ENCODE measurements around the gene THAP12.
"Not testable (repeated sequence)": the region's sequence is repeated elsewhere in the genome, so short reads cannot be mapped to it uniquely, and the experiment has no call there.

The THAP12 gene

GRCh38 chr11:76335842-76336241 lies 45.1 kb downstream of the THAP12 start:
- FAIRE-seq (no peak), DNase-seq (ENCODE audit: insufficient read length, low spot score) (no peak)
- no peak for TF ChIP-seq PAX5 (IDR thresholded peaks at IDR 0.05; ENCODE audit: insufficient read depth, low read length, severe bottlenecking)
- TF ChIP-seq POLR2A (IDR thresholded peaks at IDR 0.05; ENCODE audit: low read depth, low read length): no peak
- TF ChIP-seq SPI1 (IDR thresholded peaks at IDR 0.05; ENCODE audit: low read depth, low read length): no peak
- TF ChIP-seq TAF1 (IDR thresholded peaks at IDR 0.05; ENCODE audit: low read depth, low read length): no peak
- no peak for TF ChIP-seq POLR2AphosphoS5 (IDR thresholded peaks at IDR 0.05; ENCODE audit: low read depth, low read length)
- no peak for TF ChIP-seq POU2F2 (IDR thresholded peaks at IDR 0.05; ENCODE audit: low read depth, low read length)

GRCh38 chr11:76334826-76335389 lies 46.0 kb downstream of the THAP12 start:
- TF ChIP-seq POU2F2 (IDR thresholded peaks at IDR 0.05; ENCODE audit: low read depth, low read length) (no peak), POLR2A (IDR thresholded peaks at IDR 0.05; ENCODE audit: low read depth, low read length) (no peak), SPI1 (IDR thresholded peaks at IDR 0.05; ENCODE audit: low read depth, low read length) (no peak), TAF1 (IDR thresholded peaks at IDR 0.05; ENCODE audit: low read depth, low read length) (no peak), PAX5 (IDR thresholded peaks at IDR 0.05; ENCODE audit: insufficient read depth, low read length, severe bottlenecking) (no peak), POLR2AphosphoS5 (IDR thresholded peaks at IDR 0.05; ENCODE audit: low read depth, low read length) (no peak)
- FAIRE-seq (no peak), DNase-seq (ENCODE audit: insufficient read length, low spot score) (no peak)

GRCh38 chr11:76330651-76331050 lies 50.3 kb downstream of the THAP12 start:
- FAIRE-seq: no peak

GRCh38 chr11:76329983-76330382 lies 50.9 kb downstream of the THAP12 start:
- DNase-seq (ENCODE audit: insufficient read length, low spot score) (no peak), FAIRE-seq (no peak)
- TF ChIP-seq SPI1 (IDR thresholded peaks at IDR 0.05; ENCODE audit: low read depth, low read length) (no peak), POLR2AphosphoS5 (IDR thresholded peaks at IDR 0.05; ENCODE audit: low read depth, low read length) (no peak), POU2F2 (IDR thresholded peaks at IDR 0.05; ENCODE audit: low read depth, low read length) (no peak), TAF1 (IDR thresholded peaks at IDR 0.05; ENCODE audit: low read depth, low read length) (no peak), POLR2A (IDR thresholded peaks at IDR 0.05; ENCODE audit: low read depth, low read length) (no peak), PAX5 (IDR thresholded peaks at IDR 0.05; ENCODE audit: insufficient read depth, low read length, severe bottlenecking) (no peak)

More at GRCh38 chr11:76330651-76331050, 50.3 kb downstream of the THAP12 start:
- no peak for TF ChIP-seq POU2F2 (IDR thresholded peaks at IDR 0.05; ENCODE audit: low read depth, low read length)
- no peak for TF ChIP-seq PAX5 (IDR thresholded peaks at IDR 0.05; ENCODE audit: insufficient read depth, low read length, severe bottlenecking)
- no peak for TF ChIP-seq TAF1 (IDR thresholded peaks at IDR 0.05; ENCODE audit: low read depth, low read length)
- TF ChIP-seq SPI1 (IDR thresholded peaks at IDR 0.05; ENCODE audit: low read depth, low read length): no peak
- TF ChIP-seq POLR2A (IDR thresholded peaks at IDR 0.05; ENCODE audit: low read depth, low read length): no peak
- no peak for TF ChIP-seq POLR2AphosphoS5 (IDR thresholded peaks at IDR 0.05; ENCODE audit: low read depth, low read length)
- no peak for DNase-seq (ENCODE audit: insufficient read length, low spot score)

GRCh38 chr11:76329084-76329648 lies 51.8 kb downstream of the THAP12 start:
- TF ChIP-seq POLR2A (IDR thresholded peaks at IDR 0.05; ENCODE audit: low read depth, low read length) (no peak), POLR2AphosphoS5 (IDR thresholded peaks at IDR 0.05; ENCODE audit: low read depth, low read length) (no peak), TAF1 (IDR thresholded peaks at IDR 0.05; ENCODE audit: low read depth, low read length) (no peak)
- DNase-seq (ENCODE audit: insufficient read length, low spot score) (no peak), FAIRE-seq (no peak)

- TF ChIP-seq PAX5 (IDR thresholded peaks at IDR 0.05; ENCODE audit: insufficient read depth, low read length, severe bottlenecking) (no peak), POLR2A (IDR thresholded peaks at IDR 0.05; ENCODE audit: low read depth, low read length) (no peak), POU2F2 (IDR thresholded peaks at IDR 0.05; ENCODE audit: low read depth, low read length) (no peak), TAF1 (IDR thresholded peaks at IDR 0.05; ENCODE audit: low read depth, low read length) (no peak), SPI1 (IDR thresholded peaks at IDR 0.05; ENCODE audit: low read depth, low read length) (no peak), POLR2AphosphoS5 (IDR thresholded peaks at IDR 0.05; ENCODE audit: low read depth, low read length) (no peak)
- FAIRE-seq: no peak
Measured at GRCh38 chr11:76327756-76328388, 53.1 kb downstream of the THAP12 start.

GRCh38 chr11:76327202-76327601 lies 53.7 kb downstream of the THAP12 start:
- no peak for TF ChIP-seq POLR2A (IDR thresholded peaks at IDR 0.05; ENCODE audit: low read depth, low read length)
- TF ChIP-seq POLR2AphosphoS5 (IDR thresholded peaks at IDR 0.05; ENCODE audit: low read depth, low read length): no peak
- no peak for TF ChIP-seq PAX5 (IDR thresholded peaks at IDR 0.05; ENCODE audit: insufficient read depth, low read length, severe bottlenecking)
- TF ChIP-seq TAF1 (IDR thresholded peaks at IDR 0.05; ENCODE audit: low read depth, low read length): no peak
- no peak for TF ChIP-seq SPI1 (IDR thresholded peaks at IDR 0.05; ENCODE audit: low read depth, low read length)
- no peak for TF ChIP-seq POU2F2 (IDR thresholded peaks at IDR 0.05; ENCODE audit: low read depth, low read length)
- DNase-seq (ENCODE audit: insufficient read length, low spot score) (no peak), FAIRE-seq (no peak)

More at GRCh38 chr11:76327756-76328388, 53.1 kb downstream of the THAP12 start:
- no peak for DNase-seq (ENCODE audit: insufficient read length, low spot score)

GRCh38 chr11:76325185-76325584 lies 55.7 kb downstream of the THAP12 start:
- no peak for TF ChIP-seq POU2F2 (IDR thresholded peaks at IDR 0.05; ENCODE audit: low read depth, low read length)
- no peak for TF ChIP-seq POLR2AphosphoS5 (IDR thresholded peaks at IDR 0.05; ENCODE audit: low read depth, low read length)
- no peak for TF ChIP-seq PAX5 (IDR thresholded peaks at IDR 0.05; ENCODE audit: insufficient read depth, low read length, severe bottlenecking)
- no peak for TF ChIP-seq POLR2A (IDR thresholded peaks at IDR 0.05; ENCODE audit: low read depth, low read length)
- no peak for TF ChIP-seq TAF1 (IDR thresholded peaks at IDR 0.05; ENCODE audit: low read depth, low read length)
- TF ChIP-seq SPI1 (IDR thresholded peaks at IDR 0.05; ENCODE audit: low read depth, low read length): no peak
- FAIRE-seq (no peak), DNase-seq (ENCODE audit: insufficient read length, low spot score) (no peak)

- FAIRE-seq (no peak), DNase-seq (ENCODE audit: insufficient read length, low spot score) (no peak)
- TF ChIP-seq POLR2A (IDR thresholded peaks at IDR 0.05; ENCODE audit: low read depth, low read length): no peak
- TF ChIP-seq POLR2AphosphoS5 (IDR thresholded peaks at IDR 0.05; ENCODE audit: low read depth, low read length): no peak
- TF ChIP-seq PAX5 (IDR thresholded peaks at IDR 0.05; ENCODE audit: insufficient read depth, low read length, severe bottlenecking): no peak
- TF ChIP-seq POU2F2 (IDR thresholded peaks at IDR 0.05; ENCODE audit: low read depth, low read length): no peak
- no peak for TF ChIP-seq TAF1 (IDR thresholded peaks at IDR 0.05; ENCODE audit: low read depth, low read length)
- no peak for TF ChIP-seq SPI1 (IDR thresholded peaks at IDR 0.05; ENCODE audit: low read depth, low read length)
Measured at GRCh38 chr11:76323804-76324203, 57.1 kb downstream of the THAP12 start.

GRCh38 chr11:76323375-76323774 lies 57.6 kb downstream of the THAP12 start:
- FAIRE-seq; DNase-seq (ENCODE audit: insufficient read length, low spot score): not testable (repeated sequence)

Data from GM12891 (cell line).